ENCODE data around the gene TNFRSF19.
A peak's percentile ranks its signal among the peaks of the same experiment; 100 is the strongest.
"Not testable (repeated sequence)": the region's sequence is repeated elsewhere in the genome, so short reads cannot be mapped to it uniquely, and the experiment has no call there.

TNFRSF19 gene

GRCh38 chr13:23570099-23570920, at the start of gene TNFRSF19:
TNFRSF19 (plus strand) TSS chr13:23570412; CDS start chr13:23590184, 19,772 bp downstream.
- DNase-seq (ENCODE audit: low spot score) = peak; percentile 41

DNA sequence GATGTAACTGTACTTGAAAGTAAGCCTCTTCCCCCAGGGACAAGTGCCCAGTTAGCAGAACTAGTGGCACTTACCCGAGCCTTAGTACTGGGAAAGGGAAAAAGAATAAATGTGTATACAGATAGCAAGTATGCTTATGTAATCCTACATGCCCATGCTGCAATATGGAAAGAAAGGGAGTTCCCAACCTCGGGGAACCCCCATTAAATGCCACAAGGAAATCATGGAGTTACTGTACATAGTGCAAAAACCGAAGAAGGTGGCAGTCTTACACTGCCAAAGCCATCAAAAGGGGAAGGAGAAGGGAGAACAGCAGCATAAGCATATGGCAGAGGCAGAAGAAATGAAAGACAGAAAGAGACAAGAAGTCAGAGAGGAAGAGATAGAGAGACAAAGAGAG, 40.3 kb upstream of the TNFRSF19 start:
- not testable (repeated sequence) for DNase-seq (ENCODE audit: low spot score)

GRCh38 chr13:23531446-23531845, 38.8 kb upstream of the TNFRSF19 start:
- DNase-seq (ENCODE audit: low spot score) = no peak

- DNase-seq (ENCODE audit: low spot score) = no peak
Measured at GRCh38 chr13:23534090-23534489, 36.1 kb upstream of the TNFRSF19 start.

GRCh38 chr13:23541221-23541824, 28.9 kb upstream of the TNFRSF19 start:
- DNase-seq (ENCODE audit: low spot score) = no peak

DNA sequence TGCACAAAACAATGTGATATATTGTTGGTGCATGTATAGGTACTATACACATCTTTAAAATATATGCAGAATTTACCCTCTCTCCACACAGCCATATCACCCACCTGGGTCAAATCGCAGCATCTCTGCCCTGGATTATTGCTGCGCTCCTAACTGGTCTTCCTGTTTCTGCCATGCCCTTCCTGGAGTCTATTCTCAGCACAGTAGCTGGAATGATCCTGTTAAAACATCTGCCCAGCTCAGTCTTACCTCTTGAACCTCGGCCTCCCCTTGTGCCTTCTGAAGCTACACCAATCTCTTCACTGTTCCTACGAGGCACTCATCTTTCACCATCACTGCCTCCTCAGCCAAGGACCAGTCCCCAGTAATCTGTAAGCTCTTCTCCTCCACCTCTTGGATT, 25.5 kb upstream of the TNFRSF19 start:
- no peak for DNase-seq (ENCODE audit: low spot score)

DNA sequence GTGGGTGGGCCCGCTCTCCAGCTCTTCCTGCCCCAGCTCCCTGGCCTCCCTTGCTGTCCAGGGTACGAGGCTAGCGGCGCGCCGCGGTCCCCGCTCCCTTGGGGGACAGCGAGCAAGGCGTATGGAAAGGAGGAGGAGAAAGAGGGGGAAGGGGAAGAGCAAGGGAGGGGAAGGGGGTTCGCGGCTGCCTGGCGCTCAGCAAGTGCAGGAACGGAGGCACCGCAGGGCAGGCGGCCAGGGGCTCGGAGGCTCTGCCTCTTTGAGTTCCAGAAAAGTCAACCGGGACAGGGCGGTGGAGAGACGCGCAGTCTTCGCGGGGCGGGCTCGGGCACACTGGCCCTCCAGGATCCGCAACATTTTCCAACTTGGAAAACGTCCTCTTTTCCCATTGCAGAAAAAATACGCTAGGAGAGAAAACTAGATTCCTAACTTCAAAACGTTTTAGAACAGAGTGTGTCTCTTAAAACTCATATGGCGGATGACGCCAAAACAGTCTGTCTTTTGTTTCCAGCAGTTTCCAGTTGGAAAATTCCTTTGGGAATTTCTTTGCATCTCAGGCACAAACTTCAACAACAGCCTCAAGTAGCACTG, 23.1 kb upstream of the TNFRSF19 start:
- no peak for DNase-seq (ENCODE audit: low spot score)

- DNase-seq (ENCODE audit: low spot score) = no peak
Measured at GRCh38 chr13:23549724-23550123, 20.5 kb upstream of the TNFRSF19 start.

DNA sequence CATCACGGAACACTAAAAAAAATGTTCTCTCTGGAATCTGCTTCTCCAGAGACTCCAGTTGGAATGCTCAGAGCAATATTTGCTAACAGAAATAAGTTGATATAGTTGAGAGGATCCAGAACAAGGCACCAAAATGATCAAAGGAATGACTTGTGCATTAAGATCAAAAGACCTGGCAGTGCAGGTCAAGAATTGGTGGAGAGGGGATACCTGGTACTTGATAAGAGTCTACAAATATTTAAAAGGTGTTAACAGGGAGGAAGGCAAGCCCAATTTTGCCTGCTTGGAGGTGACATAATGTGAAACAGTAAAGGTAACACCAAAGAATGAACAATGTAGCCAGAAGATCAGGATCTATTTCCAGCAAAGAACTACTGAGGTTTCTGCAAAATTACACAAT, 20.0 kb upstream of the TNFRSF19 start:
- no peak for DNase-seq (ENCODE audit: low spot score)

- DNase-seq (ENCODE audit: low spot score) = no peak
Measured at GRCh38 chr13:23551213-23552008, 18.8 kb upstream of the TNFRSF19 start.

DNA sequence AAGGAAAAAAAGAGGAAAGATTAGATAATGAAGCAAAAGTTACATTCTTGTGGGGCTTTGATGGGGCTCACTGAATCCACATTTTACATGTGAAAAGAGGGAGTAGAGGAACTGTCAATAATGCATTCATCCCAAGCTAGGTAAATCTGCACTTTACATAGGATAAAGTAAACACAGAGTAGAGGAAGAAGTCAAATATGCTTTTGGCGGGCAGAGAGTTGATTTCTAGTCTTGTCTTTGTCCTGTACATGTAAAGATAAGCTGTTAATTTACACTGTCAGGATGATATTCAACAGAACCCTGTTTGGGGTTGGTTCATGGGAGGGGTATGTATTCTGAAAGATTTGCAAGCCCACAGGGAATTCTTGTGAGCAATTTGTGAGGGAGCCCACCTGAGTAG, 18.0 kb upstream of the TNFRSF19 start:
- DNase-seq (ENCODE audit: low spot score) = no peak

DNA sequence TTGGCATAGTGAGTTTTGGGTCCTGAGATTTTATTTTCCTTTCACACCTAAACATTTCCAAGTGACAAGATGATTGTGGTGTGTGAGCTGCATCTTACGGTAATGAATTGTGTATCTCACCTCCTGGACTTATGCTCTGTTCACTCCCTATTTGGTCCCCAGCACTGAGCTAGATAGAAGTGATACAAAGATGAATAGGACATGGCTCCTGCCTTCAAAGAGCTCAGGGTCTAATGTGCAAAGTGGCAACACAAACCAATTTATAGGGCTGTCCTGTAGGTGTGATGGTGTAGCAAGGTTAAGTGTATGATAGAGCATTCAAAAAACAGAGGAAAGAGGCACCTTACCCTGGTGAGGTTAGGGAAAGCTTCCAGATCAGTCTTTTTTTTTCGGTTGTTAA, 17.6 kb upstream of the TNFRSF19 start:
- DNase-seq (ENCODE audit: low spot score) = no peak

DNA sequence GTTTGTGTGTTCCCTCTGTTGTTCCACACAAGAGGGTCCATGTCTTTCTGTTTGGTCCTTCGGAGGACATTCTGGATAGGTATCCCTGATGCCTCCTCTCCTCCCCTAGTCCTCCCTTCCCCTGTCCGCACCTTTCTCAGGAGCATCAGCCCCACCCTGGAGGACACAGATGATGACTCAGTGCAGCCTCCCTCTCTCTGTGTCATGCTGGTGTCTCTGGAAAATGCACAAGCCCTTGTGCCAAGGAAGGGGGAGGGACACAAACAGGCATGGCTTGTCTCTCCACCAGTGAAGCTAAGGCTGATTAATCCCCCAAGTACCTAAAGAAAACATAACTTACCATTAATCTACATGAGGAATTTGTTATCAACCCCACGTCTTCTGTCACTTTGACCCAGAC, 16.2 kb upstream of the TNFRSF19 start:
- DNase-seq (ENCODE audit: low spot score) = no peak

GRCh38 chr13:23557043-23557442, 13.2 kb upstream of the TNFRSF19 start:
- no peak for DNase-seq (ENCODE audit: low spot score)

- DNase-seq (ENCODE audit: low spot score) = no peak
Measured at GRCh38 chr13:23557733-23558132, 12.5 kb upstream of the TNFRSF19 start.

DNA sequence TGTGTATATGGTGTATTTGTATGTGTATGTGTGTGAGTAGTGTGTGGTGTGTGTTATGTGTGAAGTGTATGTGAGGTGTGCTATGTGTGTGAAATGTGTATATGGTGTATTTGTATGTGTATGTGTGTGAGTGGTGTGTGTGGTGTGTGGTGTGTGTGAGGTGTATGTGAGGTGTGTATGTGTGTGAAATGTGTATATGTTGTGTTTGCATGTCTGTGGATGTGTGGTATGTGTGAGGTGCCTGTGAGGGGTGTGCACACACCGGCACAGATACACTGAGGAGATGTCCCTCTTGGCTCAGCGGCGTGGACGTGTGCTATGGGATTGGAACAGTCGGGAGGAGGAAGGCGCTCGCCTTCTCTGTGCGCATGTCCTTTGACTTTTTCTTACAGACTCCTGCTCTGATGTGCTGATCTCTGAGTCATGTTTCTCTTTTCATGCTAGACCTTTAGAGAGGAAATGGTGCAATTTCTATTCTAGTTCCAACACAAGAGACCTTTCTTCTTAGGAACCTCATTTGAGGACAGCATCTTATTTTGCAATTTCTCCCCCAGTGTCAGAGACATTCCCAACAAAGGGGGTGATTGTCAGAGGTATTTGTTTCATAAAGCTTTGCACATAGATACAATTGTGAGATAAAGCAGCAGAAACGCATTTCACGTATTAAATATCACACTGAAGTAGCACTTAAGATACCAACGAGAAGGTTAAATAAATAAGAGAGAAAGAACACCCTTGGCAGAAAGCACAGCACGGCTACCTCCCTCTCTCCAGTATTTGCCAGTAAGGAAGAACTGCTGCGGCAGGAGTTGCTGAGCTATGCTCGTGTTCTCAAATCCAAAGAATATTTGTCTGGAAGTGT, 11.3 kb upstream of the TNFRSF19 start:
- DNase-seq (ENCODE audit: low spot score) = peak; percentile 17

DNA sequence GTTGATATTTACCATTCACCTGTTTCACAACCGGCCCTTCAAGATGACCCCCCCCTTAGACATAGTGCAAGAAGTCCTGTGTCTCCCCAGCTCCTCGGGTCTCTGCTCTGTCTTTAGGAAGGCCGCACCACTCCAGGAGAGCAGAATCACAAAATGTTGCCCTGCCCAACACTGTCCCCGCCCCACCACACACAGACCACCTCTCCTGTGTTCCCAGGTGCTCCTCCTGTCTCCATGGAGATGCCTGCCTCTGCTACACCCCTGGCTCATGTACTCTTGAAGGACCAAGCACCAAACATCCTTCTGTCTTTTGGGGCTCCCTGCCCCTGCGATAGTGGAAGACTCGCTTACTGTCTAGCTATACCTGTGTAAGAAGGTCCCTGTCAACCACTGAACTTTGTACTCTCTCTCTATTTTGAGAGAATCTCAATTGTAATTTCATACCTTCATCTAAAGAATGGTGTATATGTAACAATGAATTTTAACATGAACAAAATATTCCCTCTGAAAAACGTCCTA, 9.6 kb upstream of the TNFRSF19 start:
- DNase-seq (ENCODE audit: low spot score) = no peak

DNA sequence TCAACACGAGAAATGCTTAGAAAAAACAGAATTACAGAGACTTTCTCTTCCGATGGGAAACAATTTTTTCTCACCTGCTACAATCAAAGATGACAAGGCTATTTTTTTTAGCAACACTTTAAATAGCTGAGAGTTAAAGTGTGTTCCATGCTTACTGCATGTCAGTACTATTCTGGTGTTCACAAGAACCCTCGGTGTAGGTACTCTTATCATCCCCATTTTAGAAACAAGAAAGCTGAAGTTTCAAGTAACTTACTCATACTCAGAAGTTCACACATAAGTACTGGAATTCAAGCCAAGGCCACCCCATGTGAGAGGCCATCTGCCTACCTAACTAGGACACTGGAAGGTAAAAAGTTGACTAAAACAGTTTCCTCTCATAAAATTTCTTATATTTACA, 9.0 kb upstream of the TNFRSF19 start:
- DNase-seq (ENCODE audit: low spot score) = no peak

DNA sequence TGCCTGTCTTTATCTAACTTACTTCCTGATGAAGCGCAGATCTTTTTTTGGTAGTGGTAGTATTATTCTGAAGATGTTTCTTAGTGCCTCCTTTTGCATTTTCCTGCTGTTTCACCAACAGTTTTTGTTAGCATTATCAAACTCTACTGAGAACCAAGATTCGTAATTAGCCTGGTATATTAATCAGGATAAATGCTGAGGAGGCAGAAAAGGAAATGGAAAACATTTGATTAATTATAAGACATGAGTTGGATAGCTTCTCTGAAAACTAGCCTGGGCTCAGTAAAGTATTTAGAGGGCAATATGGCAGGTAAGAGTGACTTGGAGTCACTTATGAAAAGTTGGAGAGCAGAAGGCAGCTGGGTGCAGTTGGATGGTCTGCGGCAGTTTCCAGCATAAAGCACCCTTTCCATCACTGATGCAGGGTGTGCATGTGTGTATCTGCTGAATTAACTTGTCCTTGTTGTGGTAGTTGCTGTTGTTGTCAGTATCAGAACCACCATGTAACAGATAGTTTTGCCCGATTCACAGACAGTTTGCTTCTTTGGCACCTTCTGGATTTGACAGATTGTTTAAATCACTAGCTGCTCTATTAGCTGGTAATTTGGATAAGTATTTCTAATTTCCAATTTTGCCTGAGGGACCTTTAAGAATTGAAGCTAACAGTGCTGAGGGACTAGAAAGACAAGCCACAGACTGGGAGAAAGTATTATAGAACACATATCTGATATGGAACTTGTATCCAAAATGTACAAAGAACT, 6.9 kb upstream of the TNFRSF19 start:
- DNase-seq (ENCODE audit: low spot score) = no peak

GRCh38 chr13:23567906-23568460, 2.2 kb upstream of the TNFRSF19 start:
- no peak for DNase-seq (ENCODE audit: low spot score)
